ENCODE measurements around the gene MRPL53.

The MRPL53 gene

DNA sequence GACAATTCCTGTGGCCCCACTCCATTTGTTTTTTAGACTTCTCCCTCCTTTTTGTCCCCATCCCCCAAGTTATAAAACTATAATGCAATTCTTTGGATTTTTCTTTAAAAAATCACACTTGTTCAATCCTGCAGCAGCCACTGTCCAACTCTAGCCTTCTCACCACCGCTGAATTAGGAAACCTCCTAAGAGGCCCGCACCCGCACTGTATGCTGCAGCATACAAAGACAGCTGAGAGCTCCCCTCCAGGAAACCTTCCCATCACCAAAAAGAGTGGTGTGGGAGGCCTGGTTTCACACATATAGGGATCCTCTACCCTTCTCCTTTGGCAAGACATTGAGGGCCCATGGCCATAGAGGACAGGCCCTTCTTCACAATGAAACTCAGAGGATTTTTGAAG, 32.1 kb upstream of the MRPL53 start:
- H3K27ac ChIP-seq: no peak overlapping the region
- TF ChIP-seq, protein P1, sequence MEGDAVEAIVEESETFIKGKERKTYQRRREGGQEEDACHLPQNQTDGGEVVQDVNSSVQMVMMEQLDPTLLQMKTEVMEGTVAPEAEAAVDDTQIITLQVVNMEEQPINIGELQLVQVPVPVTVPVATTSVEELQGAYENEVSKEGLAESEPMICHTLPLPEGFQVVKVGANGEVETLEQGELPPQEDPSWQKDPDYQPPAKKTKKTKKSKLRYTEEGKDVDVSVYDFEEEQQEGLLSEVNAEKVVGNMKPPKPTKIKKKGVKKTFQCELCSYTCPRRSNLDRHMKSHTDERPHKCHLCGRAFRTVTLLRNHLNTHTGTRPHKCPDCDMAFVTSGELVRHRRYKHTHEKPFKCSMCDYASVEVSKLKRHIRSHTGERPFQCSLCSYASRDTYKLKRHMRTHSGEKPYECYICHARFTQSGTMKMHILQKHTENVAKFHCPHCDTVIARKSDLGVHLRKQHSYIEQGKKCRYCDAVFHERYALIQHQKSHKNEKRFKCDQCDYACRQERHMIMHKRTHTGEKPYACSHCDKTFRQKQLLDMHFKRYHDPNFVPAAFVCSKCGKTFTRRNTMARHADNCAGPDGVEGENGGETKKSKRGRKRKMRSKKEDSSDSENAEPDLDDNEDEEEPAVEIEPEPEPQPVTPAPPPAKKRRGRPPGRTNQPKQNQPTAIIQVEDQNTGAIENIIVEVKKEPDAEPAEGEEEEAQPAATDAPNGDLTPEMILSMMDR (conservative IDR thresholded peaks at IDR 0.05): no peak
- no peak for TF ChIP-seq ZFX (IDR thresholded peaks at IDR 0.05)

DNA sequence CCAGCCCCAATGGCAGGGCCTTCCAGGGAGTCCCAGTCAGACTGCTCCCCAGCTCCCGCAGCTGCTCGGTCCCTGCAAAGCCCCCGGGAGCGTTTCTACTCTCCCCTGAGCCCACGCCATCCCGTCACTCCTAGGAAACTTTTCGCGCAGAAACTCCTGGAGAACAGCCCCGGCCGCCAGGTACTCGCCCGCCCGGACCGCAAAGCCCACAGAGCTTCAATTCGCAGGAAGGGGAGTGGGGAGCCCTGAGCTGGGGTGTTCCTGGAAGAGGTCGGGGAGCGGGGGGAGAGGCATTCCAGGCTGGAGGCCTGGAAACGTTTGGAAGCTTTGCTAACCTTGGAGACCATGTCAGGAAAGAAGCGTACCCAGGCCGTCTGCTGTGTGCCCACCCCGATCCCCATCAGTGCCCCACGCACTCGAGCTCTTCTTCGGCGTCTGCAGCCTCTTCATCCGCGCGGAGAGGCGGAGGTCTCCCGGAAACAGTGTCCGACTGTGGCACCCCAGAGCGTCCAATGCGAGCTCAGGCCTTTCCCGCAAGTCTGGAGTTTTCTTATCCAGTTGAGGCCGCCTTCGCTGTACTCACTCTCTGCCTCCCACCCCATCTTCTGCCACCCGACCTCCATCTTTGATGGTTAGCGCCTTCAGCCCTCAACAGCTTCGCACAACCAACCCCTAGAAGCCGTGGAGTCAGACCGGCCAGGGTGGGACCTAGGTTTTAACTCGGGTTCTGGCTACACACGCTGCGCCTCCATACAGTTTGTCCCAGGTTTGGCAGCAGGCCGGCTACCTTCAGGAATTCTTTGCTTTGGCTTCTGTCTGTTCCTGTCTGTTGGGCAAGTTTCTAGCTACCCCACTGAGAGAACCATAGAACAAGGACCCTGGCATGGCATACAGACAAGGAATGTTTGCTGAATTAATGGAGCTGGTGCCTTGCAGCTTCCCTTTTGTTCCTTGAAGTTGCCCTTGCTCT, 31.3 kb upstream of the MRPL53 start:
- no peak overlapping the region for H3K27ac ChIP-seq
- TF ChIP-seq, protein P1 (conservative IDR thresholded peaks at IDR 0.05): no peak
- no peak for TF ChIP-seq ZFX (IDR thresholded peaks at IDR 0.05)

DNA sequence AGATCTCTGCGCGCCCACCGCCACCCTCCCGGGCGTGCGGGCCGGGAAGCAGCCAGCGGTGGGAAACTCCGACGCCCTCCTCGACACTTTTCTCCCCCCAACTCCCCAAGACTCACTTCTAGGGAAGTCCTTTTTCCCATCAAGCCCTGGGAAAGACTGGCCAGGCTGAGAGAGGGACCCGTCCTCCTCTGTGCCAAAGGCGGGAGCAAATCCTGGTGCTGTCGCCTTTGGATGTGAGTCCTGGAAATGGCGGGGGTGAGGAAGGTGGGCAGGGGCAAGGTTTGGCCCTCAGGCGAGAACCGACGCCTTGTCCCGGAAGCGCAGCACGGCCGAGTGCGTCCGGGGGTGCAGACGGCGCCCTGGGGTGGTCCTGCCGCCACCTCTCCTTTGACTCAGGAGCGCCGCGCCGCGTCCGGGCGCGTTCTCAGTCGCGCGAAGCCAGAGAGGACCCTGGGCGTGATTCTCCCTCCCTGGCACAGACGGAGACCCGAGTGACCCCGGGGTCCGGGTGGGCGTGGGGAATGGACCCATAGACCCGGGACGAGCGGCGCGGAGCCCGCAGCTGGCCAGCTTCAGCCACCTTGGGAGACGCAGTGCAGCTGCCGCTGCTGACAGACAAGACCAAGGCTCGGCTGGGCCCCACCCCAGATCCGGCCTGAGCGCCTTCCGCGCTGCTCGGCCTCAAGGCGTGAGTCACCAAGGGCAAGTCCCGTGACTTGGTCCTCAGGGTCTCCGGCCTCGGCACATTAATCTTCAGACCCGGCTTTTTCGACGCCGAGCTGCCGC, 30.4 kb upstream of the MRPL53 start:
- no peak overlapping the region for H3K27ac ChIP-seq
- no peak for TF ChIP-seq ZFX (IDR thresholded peaks at IDR 0.05)
- TF ChIP-seq, protein P1 (conservative IDR thresholded peaks at IDR 0.05): no peak

DNA sequence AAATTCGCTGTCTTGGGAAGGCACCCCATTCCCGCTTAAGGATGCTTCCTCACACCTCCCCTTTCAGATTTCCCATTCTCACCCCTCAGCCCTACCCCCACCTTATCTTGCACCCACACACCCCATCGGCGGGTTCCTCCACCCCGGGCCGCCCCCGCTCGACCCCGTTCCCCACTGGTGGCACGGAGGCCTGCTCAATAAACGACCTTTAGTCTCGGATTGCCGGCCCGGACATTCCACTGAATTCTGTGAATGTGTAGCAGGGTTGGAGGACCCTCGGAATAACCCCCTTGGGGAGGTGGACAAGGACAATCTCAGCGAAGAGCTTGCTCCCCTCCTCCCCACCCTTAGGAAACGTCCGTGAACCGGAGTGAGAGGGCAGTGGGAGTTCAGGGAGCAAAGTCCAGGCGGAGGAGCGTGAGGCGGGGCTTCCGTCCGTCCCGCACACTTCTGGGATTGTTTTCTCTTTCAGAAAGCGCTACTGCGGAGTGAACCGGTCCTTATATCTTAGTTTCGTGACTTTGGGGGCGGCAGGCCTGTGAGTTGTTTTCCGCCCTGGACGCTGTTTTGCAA, 29.8 kb upstream of the MRPL53 start:
- TF ChIP-seq ZFX (IDR thresholded peaks at IDR 0.05): no peak
- TF ChIP-seq, protein P1 (conservative IDR thresholded peaks at IDR 0.05): no peak
- H3K27ac ChIP-seq: no peak overlapping the region

DNA sequence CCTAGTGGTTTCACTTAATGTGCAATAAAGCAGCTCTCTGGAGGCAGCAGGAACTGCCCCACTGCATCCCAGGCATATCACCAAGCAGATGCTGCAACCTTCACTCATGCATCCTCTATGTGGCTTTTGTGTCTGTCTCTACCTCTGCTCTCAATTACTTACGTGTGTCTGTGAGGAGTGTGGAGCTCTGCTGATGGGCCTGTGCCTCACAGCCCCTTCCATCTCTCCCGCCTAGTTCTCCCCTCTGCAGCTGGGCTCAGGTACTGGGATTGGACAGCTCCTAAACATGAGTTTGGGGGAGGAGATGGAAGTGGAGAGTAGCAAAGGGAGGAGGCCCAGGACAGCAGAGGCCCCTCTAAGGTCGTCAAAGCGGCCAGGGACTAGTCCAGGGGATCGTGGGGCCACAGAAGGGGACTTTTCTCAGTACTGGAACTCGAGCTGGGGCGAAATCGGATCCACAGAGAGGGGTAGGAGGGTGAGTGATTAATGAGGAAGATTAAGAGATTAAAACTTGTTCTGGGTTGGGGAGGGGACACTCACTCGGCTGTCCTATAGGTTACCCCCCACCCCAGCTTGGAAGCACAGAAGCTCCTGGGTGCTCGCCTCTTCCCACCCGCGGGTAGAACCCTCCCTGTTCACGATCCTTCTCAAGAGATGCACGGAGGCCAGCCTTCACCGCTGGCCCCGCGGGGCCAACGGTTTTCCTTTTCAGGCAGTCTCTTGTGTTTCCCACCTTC, 29.0 kb upstream of the MRPL53 start:
- no peak overlapping the region for H3K27ac ChIP-seq
- TF ChIP-seq, protein P1 (conservative IDR thresholded peaks at IDR 0.05): no peak
- no peak for TF ChIP-seq ZFX (IDR thresholded peaks at IDR 0.05)

DNA sequence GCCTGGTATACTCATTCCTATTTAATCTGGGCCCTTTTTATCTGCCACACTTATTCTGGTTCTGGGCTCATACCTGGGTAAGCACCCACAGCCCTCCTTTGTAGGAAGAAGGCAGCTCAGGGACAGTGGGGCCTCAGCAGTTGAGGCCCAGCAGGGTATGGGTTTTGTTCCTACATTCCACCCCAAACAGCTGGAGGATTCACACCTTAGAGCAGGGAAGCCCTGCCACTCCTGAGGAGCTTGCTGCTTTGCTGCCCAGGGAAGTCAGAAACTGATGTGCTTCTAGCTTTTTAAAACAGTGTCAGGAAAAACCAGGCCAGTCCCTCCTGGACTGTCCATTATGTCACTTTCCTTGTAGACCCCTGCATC, 28.1 kb upstream of the MRPL53 start:
- no peak for TF ChIP-seq ZFX (IDR thresholded peaks at IDR 0.05)
- TF ChIP-seq, protein P1 (conservative IDR thresholded peaks at IDR 0.05): no peak
- no peak overlapping the region for H3K27ac ChIP-seq

Measured in C4-2B (cell line).